GM23338 (cell line): ENCODE results near the gene B3GAT3. TPM values are rescaled to one million over a fixed set of nuclear protein-coding genes. Genes with fewer than 3 reads are reported as not detected.

ENCODE experiments used
- ATAC-seq: fragments of 200-7000 bp; cut with Tn5 transposase; 3 replicates; pipeline ENCODE4 v1.9.1; 2020
- DNase-seq: peaks from one replicate; pipeline ENCODE4 v3.0.0-alpha.2; 2015; ENCODE audit warnings: low spot score
- H2AFZ ChIP-seq: fragments of 200-600 bp; sonication (generic); 2 replicates; pipeline ENCODE4 v1.8.0; 2016; ENCODE audit warnings: antibody characterized with exemption, mild to moderate bottlenecking, moderate library complexity
- H3F3A ChIP-seq: fragments of 200-600 bp; sonication (generic); replicated peaks from 2 replicates; pipeline ENCODE4 v1.8.0; 2017; ENCODE audit warnings: antibody characterized with exemption, mixed run types, low read depth
- H3K27ac ChIP-seq: fragments of 200-600 bp; sonication (generic); 2 replicates; pipeline ENCODE4 v1.6.1; 2016; ENCODE audit warnings: low read depth
- H3K27me3 ChIP-seq: fragments of 200-600 bp; sonication (generic); 2 replicates; pipeline ENCODE4 v1.8.0; 2016; ENCODE audit warnings: mild to moderate bottlenecking, mixed run types, moderate library complexity; ENCODE audit not compliant: insufficient read depth
- H3K36me3 ChIP-seq: fragments of 200-600 bp; sonication (generic); 2 replicates; pipeline ENCODE4 v1.8.0; 2016; ENCODE audit warnings: mild to moderate bottlenecking; ENCODE audit not compliant: insufficient read depth
- H3K4me1 ChIP-seq: fragments of 200-600 bp; sonication (generic); 2 replicates; pipeline ENCODE4 v1.8.0; 2016; ENCODE audit warnings: mild to moderate bottlenecking, moderate library complexity; ENCODE audit not compliant: insufficient read depth
- H3K4me2 ChIP-seq: fragments of 200-600 bp; sonication (generic); 2 replicates; pipeline ENCODE4 v1.7.1; 2017; ENCODE audit warnings: mixed run types
- H3K4me3 ChIP-seq: fragments of 200-600 bp; sonication (generic); 2 replicates; pipeline ENCODE4 v1.6.1; 2016; ENCODE audit warnings: mixed run types
- H3K79me2 ChIP-seq: fragments of 200-600 bp; sonication (generic); replicated peaks from 2 replicates; pipeline ENCODE4 v1.8.0; 2017; ENCODE audit warnings: mild to moderate bottlenecking; ENCODE audit not compliant: insufficient read depth
- H3K9me2 ChIP-seq: fragments of 200-600 bp; sonication (generic); 2 replicates; pipeline ENCODE4 v1.8.0; 2017; ENCODE audit not compliant: insufficient read depth
- H4K20me1 ChIP-seq: fragments of 200-600 bp; sonication (generic); replicated peaks from 2 replicates; pipeline ENCODE4 v1.8.0; 2017; ENCODE audit warnings: mild to moderate bottlenecking; ENCODE audit not compliant: insufficient read depth
- H3K27ac Mint-ChIP-seq: 2 replicates; pipeline ENCODE4 v1.8.0; 2020; ENCODE audit warnings: inconsistent platforms, mild to moderate bottlenecking, moderate library complexity, mixed read lengths
- H3K27me3 Mint-ChIP-seq: 3 replicates; pipeline ENCODE4 v1.8.0; 2022; ENCODE audit warnings: low read depth, mild to moderate bottlenecking, moderate library complexity, mixed read lengths, inconsistent platforms; ENCODE audit not compliant: insufficient read depth, poor library complexity
- H3K36me3 Mint-ChIP-seq: 3 replicates; pipeline ENCODE4 v1.8.0; 2021; ENCODE audit warnings: low read depth, mild to moderate bottlenecking, inconsistent platforms, moderate library complexity, mixed read lengths
- H3K4me1 Mint-ChIP-seq: 3 replicates; pipeline ENCODE4 v1.8.0; 2020; ENCODE audit warnings: mild to moderate bottlenecking, inconsistent platforms, mixed read lengths
- H3K4me3 Mint-ChIP-seq: 3 replicates; pipeline ENCODE4 v1.8.0; 2021; ENCODE audit warnings: moderate library complexity, mild to moderate bottlenecking, inconsistent platforms, mixed read lengths
- H3K9me3 Mint-ChIP-seq: 3 replicates; pipeline ENCODE4 v1.8.0; 2020; ENCODE audit warnings: moderate library complexity, mild to moderate bottlenecking, inconsistent platforms, mixed read lengths
- CREB1 ChIP-seq: fragments of 250-450 bp; sonication (Bioruptor Pico); IDR thresholded peaks from 2 replicates; pipeline ENCODE4 v1.5.0; 2020; ENCODE audit warnings: low read depth, mild to moderate bottlenecking, moderate library complexity
- EZH2 ChIP-seq: fragments of 200-600 bp; sonication (generic); IDR thresholded peaks from one replicate; pipeline ENCODE4 v1.8.0; 2017; ENCODE audit warnings: antibody characterized with exemption, mild to moderate bottlenecking, low read depth; ENCODE audit not compliant: unreplicated experiment
- EZH2phosphoT487 ChIP-seq: fragments of 200-600 bp; sonication (generic); IDR thresholded peaks from one replicate; pipeline ENCODE4 v1.8.1; 2018; ENCODE audit warnings: antibody characterized with exemption; ENCODE audit not compliant: unreplicated experiment
- JUNB ChIP-seq: IDR thresholded peaks from one replicate; pipeline ENCODE4 v1.6.1; 2016; ENCODE audit warnings: antibody characterized with exemption; ENCODE audit not compliant: unreplicated experiment
- NANOG ChIP-seq: IDR thresholded peaks from 2 replicates; pipeline ENCODE4 v1.6.1; 2016; ENCODE audit warnings: antibody characterized with exemption, borderline replicate concordance
- POLR2AphosphoS5 ChIP-seq: IDR thresholded peaks from 2 replicates; pipeline ENCODE4 v1.6.1; 2016; ENCODE audit warnings: antibody characterized with exemption, low read depth
- STAT1 ChIP-seq: IDR thresholded peaks from one replicate; pipeline ENCODE4 v1.6.1; 2016; ENCODE audit warnings: antibody characterized with exemption; ENCODE audit not compliant: unreplicated experiment
- ZNF114 ChIP-seq: fragments of 250-450 bp; sonication (Bioruptor Pico); IDR thresholded peaks from 2 replicates; pipeline ENCODE4 v1.5.0; 2020; ENCODE audit warnings: mild to moderate bottlenecking, moderate library complexity
- ZNF331 ChIP-seq: fragments of 250-450 bp; sonication (Bioruptor Pico); IDR thresholded peaks from 2 replicates; pipeline ENCODE4 v1.5.0; 2020; ENCODE audit warnings: low read depth, mild to moderate bottlenecking, moderate library complexity
- polyA plus RNA-seq: library from polyadenylated mRNA; unstranded; fragments of >200 nt; fragmentation: Nextera tagmentation; extraction: Ambion mirVana; gene quantifications from 2 replicates; pipeline ENCODE4 v1.2.1, GENCODE V29; 2016
- total RNA-seq: library from RNA; depleted of rRNA; stranded (reverse); fragments of >200 nt; shearing (Covaris generic); gene quantifications from 2 replicates; pipeline ENCODE4 v1.2.3, GENCODE V29; 2014
- TF ChIP-seq, protein P1 (sequence below): fragments of 250-450 bp; sonication (Bioruptor Pico); IDR thresholded peaks from 2 replicates; pipeline ENCODE4 v1.5.0; 2020; ENCODE audit warnings: mild to moderate bottlenecking, moderate library complexity
- TF ChIP-seq, protein P2 (sequence below): IDR thresholded peaks from one replicate; pipeline ENCODE4 v1.6.1; 2018; ENCODE audit warnings: antibody characterized with exemption; ENCODE audit not compliant: unreplicated experiment
- TF ChIP-seq, protein P3 (sequence below), 2 experiments: fragments of 200-600 bp in 1 of 2; sonication (generic) in 1 of 2; conservative IDR thresholded peaks; 2 replicates each; pipeline versions ENCODE4 v1.5.1 to v1.6.1; 2016 to 2017; ENCODE audit warnings: antibody characterized with exemption in 2 of 2, low read depth in 2 of 2, mild to moderate bottlenecking in 2 of 2, moderate library complexity in 1 of 2
- TF ChIP-seq, protein P4 (sequence below): IDR thresholded peaks from 2 replicates; pipeline ENCODE4 v1.6.1; 2016; ENCODE audit warnings: antibody characterized with exemption

Gene B3GAT3
- total and polyA plus RNA-seq, 2 experiments from 2014 or later: 16.4 to 18.4 TPM

DNA sequence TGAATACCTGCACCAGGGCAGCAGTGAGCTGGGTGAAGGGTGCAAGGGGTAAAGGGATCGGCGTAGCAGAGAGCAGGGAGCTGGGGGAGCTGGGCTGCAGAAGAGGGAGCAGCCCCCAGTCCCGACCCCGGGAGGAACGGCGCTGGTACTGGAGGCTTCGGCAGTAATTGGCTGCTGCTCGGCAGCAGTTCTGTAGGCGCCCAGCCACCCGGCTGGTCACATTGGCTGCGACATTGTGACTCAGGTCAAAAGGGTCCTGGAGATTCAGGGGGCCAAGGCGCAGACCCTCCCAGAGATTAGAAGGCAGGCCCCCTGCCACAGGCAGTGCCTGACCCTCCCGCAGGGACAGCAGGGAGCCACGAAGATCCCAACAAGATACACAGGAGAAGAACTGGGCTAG lies 45.9 kb downstream of the B3GAT3 start:
- no peak overlapping the region for H3K4me3 ChIP-seq
- H3K36me3 Mint-ChIP-seq: peaks cover 57% of the 10 kb centered on the region
- ATAC-seq: no peak

More for the DNA sequence above, 45.9 kb downstream of the B3GAT3 start:
- no peaks in the 10 kb centered on the region for H3K27me3 ChIP-seq
- Mint-ChIP-seq H3K27me3 (peaks cover 16% of the 10 kb centered on the region), H3K4me3 (peak overlapping the region; percentile 99; the same call in 1 of the 3 replicates), H3K4me1 (peaks cover 29% of the 10 kb centered on the region), H3K9me3 (no peaks in the 10 kb centered on the region), H3K27ac (no peak overlapping the region)
- no peak overlapping the region for H2AFZ ChIP-seq
- peaks cover 19% of the 10 kb centered on the region for H3K36me3 ChIP-seq
- H3F3A ChIP-seq: peaks cover 32% of the 10 kb centered on the region
- H3K9me2 ChIP-seq: no peaks in the 10 kb centered on the region
- peaks cover 24% of the 10 kb centered on the region for H3K4me1 ChIP-seq
- peaks cover 28% of the 10 kb centered on the region for H3K79me2 ChIP-seq
- no peak for DNase-seq
- peaks cover 22% of the 10 kb centered on the region for H4K20me1 ChIP-seq
- no peak overlapping the region for H3K27ac ChIP-seq
- H3K4me2 ChIP-seq: no peak overlapping the region
- no peak for TF ChIP-seq POLR2AphosphoS5
- no peak for TF ChIP-seq NANOG
- no peak for TF ChIP-seq ZNF331 (CRISPR knock-in tag)
- TF ChIP-seq, protein P1, sequence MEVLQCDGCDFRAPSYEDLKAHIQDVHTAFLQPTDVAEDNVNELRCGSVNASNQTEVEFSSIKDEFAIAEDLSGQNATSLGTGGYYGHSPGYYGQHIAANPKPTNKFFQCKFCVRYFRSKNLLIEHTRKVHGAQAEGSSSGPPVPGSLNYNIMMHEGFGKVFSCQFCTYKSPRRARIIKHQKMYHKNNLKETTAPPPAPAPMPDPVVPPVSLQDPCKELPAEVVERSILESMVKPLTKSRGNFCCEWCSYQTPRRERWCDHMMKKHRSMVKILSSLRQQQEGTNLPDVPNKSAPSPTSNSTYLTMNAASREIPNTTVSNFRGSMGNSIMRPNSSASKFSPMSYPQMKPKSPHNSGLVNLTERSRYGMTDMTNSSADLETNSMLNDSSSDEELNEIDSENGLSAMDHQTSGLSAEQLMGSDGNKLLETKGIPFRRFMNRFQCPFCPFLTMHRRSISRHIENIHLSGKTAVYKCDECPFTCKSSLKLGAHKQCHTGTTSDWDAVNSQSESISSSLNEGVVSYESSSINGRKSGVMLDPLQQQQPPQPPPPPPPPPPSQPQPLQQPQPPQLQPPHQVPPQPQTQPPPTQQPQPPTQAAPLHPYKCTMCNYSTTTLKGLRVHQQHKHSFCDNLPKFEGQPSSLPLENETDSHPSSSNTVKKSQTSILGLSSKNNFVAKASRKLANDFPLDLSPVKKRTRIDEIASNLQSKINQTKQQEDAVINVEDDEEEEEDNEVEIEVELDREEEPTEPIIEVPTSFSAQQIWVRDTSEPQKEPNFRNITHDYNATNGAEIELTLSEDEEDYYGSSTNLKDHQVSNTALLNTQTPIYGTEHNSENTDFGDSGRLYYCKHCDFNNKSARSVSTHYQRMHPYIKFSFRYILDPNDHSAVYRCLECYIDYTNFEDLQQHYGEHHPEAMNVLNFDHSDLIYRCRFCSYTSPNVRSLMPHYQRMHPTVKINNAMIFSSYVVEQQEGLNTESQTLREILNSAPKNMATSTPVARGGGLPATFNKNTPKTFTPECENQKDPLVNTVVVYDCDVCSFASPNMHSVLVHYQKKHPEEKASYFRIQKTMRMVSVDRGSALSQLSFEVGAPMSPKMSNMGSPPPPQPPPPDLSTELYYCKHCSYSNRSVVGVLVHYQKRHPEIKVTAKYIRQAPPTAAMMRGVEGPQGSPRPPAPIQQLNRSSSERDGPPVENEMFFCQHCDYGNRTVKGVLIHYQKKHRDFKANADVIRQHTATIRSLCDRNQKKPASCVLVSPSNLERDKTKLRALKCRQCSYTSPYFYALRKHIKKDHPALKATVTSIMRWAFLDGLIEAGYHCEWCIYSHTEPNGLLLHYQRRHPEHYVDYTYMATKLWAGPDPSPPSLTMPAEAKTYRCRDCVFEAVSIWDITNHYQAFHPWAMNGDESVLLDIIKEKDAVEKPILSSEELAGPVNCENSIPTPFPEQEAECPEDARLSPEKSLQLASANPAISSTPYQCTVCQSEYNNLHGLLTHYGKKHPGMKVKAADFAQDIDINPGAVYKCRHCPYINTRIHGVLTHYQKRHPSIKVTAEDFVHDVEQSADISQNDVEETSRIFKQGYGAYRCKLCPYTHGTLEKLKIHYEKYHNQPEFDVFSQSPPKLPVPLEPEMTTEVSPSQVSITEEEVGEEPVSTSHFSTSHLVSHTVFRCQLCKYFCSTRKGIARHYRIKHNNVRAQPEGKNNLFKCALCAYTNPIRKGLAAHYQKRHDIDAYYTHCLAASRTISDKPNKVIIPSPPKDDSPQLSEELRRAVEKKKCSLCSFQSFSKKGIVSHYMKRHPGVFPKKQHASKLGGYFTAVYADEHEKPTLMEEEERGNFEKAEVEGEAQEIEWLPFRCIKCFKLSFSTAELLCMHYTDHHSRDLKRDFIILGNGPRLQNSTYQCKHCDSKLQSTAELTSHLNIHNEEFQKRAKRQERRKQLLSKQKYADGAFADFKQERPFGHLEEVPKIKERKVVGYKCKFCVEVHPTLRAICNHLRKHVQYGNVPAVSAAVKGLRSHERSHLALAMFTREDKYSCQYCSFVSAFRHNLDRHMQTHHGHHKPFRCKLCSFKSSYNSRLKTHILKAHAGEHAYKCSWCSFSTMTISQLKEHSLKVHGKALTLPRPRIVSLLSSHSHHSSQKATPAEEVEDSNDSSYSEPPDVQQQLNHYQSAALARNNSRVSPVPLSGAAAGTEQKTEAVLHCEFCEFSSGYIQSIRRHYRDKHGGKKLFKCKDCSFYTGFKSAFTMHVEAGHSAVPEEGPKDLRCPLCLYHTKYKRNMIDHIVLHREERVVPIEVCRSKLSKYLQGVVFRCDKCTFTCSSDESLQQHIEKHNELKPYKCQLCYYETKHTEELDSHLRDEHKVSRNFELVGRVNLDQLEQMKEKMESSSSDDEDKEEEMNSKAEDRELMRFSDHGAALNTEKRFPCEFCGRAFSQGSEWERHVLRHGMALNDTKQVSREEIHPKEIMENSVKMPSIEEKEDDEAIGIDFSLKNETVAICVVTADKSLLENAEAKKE (CRISPR knock-in tag): no peak
- no peak for TF ChIP-seq JUNB
- TF ChIP-seq STAT1: no peak
- TF ChIP-seq, protein P2, sequence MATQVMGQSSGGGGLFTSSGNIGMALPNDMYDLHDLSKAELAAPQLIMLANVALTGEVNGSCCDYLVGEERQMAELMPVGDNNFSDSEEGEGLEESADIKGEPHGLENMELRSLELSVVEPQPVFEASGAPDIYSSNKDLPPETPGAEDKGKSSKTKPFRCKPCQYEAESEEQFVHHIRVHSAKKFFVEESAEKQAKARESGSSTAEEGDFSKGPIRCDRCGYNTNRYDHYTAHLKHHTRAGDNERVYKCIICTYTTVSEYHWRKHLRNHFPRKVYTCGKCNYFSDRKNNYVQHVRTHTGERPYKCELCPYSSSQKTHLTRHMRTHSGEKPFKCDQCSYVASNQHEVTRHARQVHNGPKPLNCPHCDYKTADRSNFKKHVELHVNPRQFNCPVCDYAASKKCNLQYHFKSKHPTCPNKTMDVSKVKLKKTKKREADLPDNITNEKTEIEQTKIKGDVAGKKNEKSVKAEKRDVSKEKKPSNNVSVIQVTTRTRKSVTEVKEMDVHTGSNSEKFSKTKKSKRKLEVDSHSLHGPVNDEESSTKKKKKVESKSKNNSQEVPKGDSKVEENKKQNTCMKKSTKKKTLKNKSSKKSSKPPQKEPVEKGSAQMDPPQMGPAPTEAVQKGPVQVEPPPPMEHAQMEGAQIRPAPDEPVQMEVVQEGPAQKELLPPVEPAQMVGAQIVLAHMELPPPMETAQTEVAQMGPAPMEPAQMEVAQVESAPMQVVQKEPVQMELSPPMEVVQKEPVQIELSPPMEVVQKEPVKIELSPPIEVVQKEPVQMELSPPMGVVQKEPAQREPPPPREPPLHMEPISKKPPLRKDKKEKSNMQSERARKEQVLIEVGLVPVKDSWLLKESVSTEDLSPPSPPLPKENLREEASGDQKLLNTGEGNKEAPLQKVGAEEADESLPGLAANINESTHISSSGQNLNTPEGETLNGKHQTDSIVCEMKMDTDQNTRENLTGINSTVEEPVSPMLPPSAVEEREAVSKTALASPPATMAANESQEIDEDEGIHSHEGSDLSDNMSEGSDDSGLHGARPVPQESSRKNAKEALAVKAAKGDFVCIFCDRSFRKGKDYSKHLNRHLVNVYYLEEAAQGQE: no peak
- TF ChIP-seq CREB1 (CRISPR knock-in tag): no peak
- no peak for TF ChIP-seq EZH2phosphoT487
- no peak for TF ChIP-seq ZNF114 (CRISPR knock-in tag)
- TF ChIP-seq, protein P3, sequence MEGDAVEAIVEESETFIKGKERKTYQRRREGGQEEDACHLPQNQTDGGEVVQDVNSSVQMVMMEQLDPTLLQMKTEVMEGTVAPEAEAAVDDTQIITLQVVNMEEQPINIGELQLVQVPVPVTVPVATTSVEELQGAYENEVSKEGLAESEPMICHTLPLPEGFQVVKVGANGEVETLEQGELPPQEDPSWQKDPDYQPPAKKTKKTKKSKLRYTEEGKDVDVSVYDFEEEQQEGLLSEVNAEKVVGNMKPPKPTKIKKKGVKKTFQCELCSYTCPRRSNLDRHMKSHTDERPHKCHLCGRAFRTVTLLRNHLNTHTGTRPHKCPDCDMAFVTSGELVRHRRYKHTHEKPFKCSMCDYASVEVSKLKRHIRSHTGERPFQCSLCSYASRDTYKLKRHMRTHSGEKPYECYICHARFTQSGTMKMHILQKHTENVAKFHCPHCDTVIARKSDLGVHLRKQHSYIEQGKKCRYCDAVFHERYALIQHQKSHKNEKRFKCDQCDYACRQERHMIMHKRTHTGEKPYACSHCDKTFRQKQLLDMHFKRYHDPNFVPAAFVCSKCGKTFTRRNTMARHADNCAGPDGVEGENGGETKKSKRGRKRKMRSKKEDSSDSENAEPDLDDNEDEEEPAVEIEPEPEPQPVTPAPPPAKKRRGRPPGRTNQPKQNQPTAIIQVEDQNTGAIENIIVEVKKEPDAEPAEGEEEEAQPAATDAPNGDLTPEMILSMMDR (conservative IDR thresholded peaks at IDR 0.05; ENCODE audit: low read depth in 2 of 2): no peak
- TF ChIP-seq EZH2: no peak
- TF ChIP-seq, protein P4, sequence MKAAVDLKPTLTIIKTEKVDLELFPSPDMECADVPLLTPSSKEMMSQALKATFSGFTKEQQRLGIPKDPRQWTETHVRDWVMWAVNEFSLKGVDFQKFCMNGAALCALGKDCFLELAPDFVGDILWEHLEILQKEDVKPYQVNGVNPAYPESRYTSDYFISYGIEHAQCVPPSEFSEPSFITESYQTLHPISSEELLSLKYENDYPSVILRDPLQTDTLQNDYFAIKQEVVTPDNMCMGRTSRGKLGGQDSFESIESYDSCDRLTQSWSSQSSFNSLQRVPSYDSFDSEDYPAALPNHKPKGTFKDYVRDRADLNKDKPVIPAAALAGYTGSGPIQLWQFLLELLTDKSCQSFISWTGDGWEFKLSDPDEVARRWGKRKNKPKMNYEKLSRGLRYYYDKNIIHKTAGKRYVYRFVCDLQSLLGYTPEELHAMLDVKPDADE: no peak
